Coronary artery (tissue), 2 donors: ENCODE measurements around the gene LRRC31.

Experiments
- DNase-seq: peaks from one replicate; pipeline ENCODE4 v3.0.0-alpha.2; 2017; ENCODE audit warnings: low spot score
- H3K27ac ChIP-seq, 2 donors: fragments of 200-600 bp; sonication (generic); one replicate each; pipeline ENCODE4 v1.5.1; 2016 to 2019
- H3K4me3 ChIP-seq: fragments of 200-600 bp; sonication (generic); 2 replicates; pipeline ENCODE4 v1.5.1; 2016; ENCODE audit warnings: mild to moderate bottlenecking, moderate library complexity
- TF ChIP-seq, protein P1 (sequence below): fragments of 200-600 bp; sonication (generic); IDR thresholded peaks from one replicate; pipeline ENCODE4 v1.5.1; 2019; ENCODE audit warnings: antibody characterized with exemption

Gene LRRC31

GRCh38 chr3:169809230-169809795 lies 60.4 kb downstream of the LRRC31 start:
- TF ChIP-seq, protein P1, sequence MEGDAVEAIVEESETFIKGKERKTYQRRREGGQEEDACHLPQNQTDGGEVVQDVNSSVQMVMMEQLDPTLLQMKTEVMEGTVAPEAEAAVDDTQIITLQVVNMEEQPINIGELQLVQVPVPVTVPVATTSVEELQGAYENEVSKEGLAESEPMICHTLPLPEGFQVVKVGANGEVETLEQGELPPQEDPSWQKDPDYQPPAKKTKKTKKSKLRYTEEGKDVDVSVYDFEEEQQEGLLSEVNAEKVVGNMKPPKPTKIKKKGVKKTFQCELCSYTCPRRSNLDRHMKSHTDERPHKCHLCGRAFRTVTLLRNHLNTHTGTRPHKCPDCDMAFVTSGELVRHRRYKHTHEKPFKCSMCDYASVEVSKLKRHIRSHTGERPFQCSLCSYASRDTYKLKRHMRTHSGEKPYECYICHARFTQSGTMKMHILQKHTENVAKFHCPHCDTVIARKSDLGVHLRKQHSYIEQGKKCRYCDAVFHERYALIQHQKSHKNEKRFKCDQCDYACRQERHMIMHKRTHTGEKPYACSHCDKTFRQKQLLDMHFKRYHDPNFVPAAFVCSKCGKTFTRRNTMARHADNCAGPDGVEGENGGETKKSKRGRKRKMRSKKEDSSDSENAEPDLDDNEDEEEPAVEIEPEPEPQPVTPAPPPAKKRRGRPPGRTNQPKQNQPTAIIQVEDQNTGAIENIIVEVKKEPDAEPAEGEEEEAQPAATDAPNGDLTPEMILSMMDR, result no peak
- DNase-seq, result no peak
- Histone ChIP-seq H3K27ac (no peak overlapping the region), H3K4me3 (no peak overlapping the region)

GRCh38 chr3:169804681-169805080 lies 65.1 kb downstream of the LRRC31 start:
- Histone ChIP-seq H3K27ac (no peak overlapping the region), H3K4me3 (no peak overlapping the region)
- DNase-seq, result no peak
- TF ChIP-seq, protein P1, result no peak

DNA sequence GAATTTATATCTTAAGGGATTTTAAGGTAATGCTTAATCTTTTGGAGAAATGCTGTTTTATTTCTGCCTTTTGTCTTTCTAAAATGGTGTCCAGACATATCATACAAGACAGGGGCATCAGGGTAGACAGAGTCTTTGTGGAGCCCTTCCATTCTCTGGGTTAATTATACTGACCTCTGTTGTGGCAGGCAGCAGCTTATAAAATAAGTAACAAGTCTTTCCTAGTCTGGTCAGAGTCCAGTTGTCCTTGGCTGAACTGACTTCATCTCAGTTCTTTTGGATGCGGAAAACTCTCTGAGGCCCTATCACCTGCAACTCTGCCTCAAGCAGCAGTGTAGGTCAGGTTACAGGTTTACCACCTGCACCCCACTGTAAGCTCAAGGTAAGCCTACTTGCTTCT lies 77.4 kb downstream of the LRRC31 start:
- no peak for DNase-seq
- Histone ChIP-seq H3K4me3 (no peak overlapping the region), H3K27ac (no peak overlapping the region)
- TF ChIP-seq, protein P1, result no peak

GRCh38 chr3:169790687-169791429 lies 78.9 kb downstream of the LRRC31 start:
- TF ChIP-seq, protein P1, result no peak
- no peak overlapping the region for H3K4me3 ChIP-seq
- no peak for DNase-seq
- no peak overlapping the region for H3K27ac ChIP-seq

- no peak for DNase-seq
- TF ChIP-seq, protein P1, result no peak
- Histone ChIP-seq H3K4me3 (no peak overlapping the region), H3K27ac (no peak overlapping the region)
Observed at GRCh38 chr3:169790219-169790618, 79.5 kb downstream of the LRRC31 start.
